Trophoblast cell (in vitro differentiated cells and primary cell): Measurements from ENCODE around the gene PLA2G2D.

Experiments used
- DNase-seq, 2 donors: peaks; one replicate each; pipeline ENCODE4 v3.0.0-alpha.2; 2016
- H2AFZ ChIP-seq: 2 replicates; pipeline ENCODE4 v1.6.1; 2013; ENCODE audit warnings: low read length, moderate library complexity, mild to moderate bottlenecking; ENCODE audit not compliant: insufficient read depth, poor library complexity
- H2AK5ac ChIP-seq: 2 replicates; pipeline ENCODE4 v1.6.1; 2013; ENCODE audit warnings: mild to moderate bottlenecking, low read length
- H2BK120ac ChIP-seq: 2 replicates; pipeline ENCODE4 v1.6.1; 2013; ENCODE audit warnings: low read length, mild to moderate bottlenecking, moderate library complexity; ENCODE audit not compliant: insufficient read depth, poor library complexity
- H2BK12ac ChIP-seq: 2 replicates; pipeline ENCODE4 v1.6.1; 2013; ENCODE audit warnings: mild to moderate bottlenecking, low read length, moderate library complexity
- H2BK5ac ChIP-seq: 2 replicates; pipeline ENCODE4 v1.6.1; 2013; ENCODE audit warnings: low read length, low read depth, moderate library complexity, mild to moderate bottlenecking; ENCODE audit not compliant: poor library complexity
- H3K14ac ChIP-seq: 2 replicates; pipeline ENCODE4 v1.6.1; 2013; ENCODE audit warnings: mild to moderate bottlenecking, low read length
- H3K18ac ChIP-seq: 2 replicates; pipeline ENCODE4 v1.6.1; 2013; ENCODE audit warnings: mild to moderate bottlenecking, low read length
- H3K23ac ChIP-seq: 2 replicates; pipeline ENCODE4 v1.6.1; 2013; ENCODE audit warnings: low read length
- H3K27ac ChIP-seq: 2 replicates; pipeline ENCODE4 v1.5.1; 2013; ENCODE audit warnings: low read depth, mild to moderate bottlenecking, inconsistent platforms, low read length, moderate library complexity
- H3K27me3 ChIP-seq: 2 replicates; pipeline ENCODE4 v1.6.1; 2013; ENCODE audit warnings: inconsistent platforms, mild to moderate bottlenecking, low read length, moderate library complexity; ENCODE audit not compliant: insufficient read depth
- H3K36me3 ChIP-seq, 2 experiments: 1 replicate in 1 of 2; 2 replicates in 1 of 2; pipeline ENCODE4 v1.6.1; 2013; ENCODE audit warnings: low read length in 2 of 2, mild to moderate bottlenecking in 2 of 2, moderate library complexity in 1 of 2; ENCODE audit not compliant: insufficient read depth in 2 of 2, control insufficient read depth in 1 of 2
- H3K4ac ChIP-seq: 2 replicates; pipeline ENCODE4 v1.6.1; 2013; ENCODE audit warnings: low read depth, mild to moderate bottlenecking, low read length, moderate library complexity
- H3K4me1 ChIP-seq, 2 experiments: 1 replicate in 1 of 2; 2 replicates in 1 of 2; pipeline ENCODE4 v1.6.1; 2013; ENCODE audit warnings: low read length in 2 of 2, mild to moderate bottlenecking in 2 of 2, moderate library complexity in 1 of 2; ENCODE audit not compliant: insufficient read depth in 2 of 2, control insufficient read depth in 1 of 2
- H3K4me2 ChIP-seq: 2 replicates; pipeline ENCODE4 v1.6.1; 2013; ENCODE audit warnings: inconsistent platforms, mild to moderate bottlenecking, low read length, moderate library complexity
- H3K4me3 ChIP-seq: 2 replicates; pipeline ENCODE4 v1.5.1; 2013; ENCODE audit warnings: mild to moderate bottlenecking, low read depth, low read length, inconsistent platforms
- H3K79me1 ChIP-seq: one replicate; pipeline ENCODE4 v1.6.1; 2013; ENCODE audit warnings: low read length
- H3K79me2 ChIP-seq: 2 replicates; pipeline ENCODE4 v1.6.1; 2013; ENCODE audit warnings: low read length, mild to moderate bottlenecking; ENCODE audit not compliant: control insufficient read depth, insufficient read depth, poor library complexity
- H3K9ac ChIP-seq: 2 replicates; pipeline ENCODE4 v1.6.1; 2013; ENCODE audit warnings: mild to moderate bottlenecking, low read length
- H3K9me3 ChIP-seq: 2 replicates; pipeline ENCODE4 v1.6.1; 2013; ENCODE audit warnings: low read depth, mild to moderate bottlenecking, control low read depth, inconsistent platforms, low read length; ENCODE audit not compliant: insufficient read depth
- H4K12ac ChIP-seq: 2 replicates; pipeline ENCODE4 v1.6.1; 2013; ENCODE audit warnings: low read depth, mild to moderate bottlenecking, low read length, moderate library complexity
- H4K8ac ChIP-seq: 2 replicates; pipeline ENCODE4 v1.6.1; 2013; ENCODE audit warnings: low read depth, mild to moderate bottlenecking, low read length, moderate library complexity
- H4K91ac ChIP-seq: one replicate; pipeline ENCODE4 v1.6.1; 2013; ENCODE audit warnings: low read depth, mild to moderate bottlenecking, low read length, moderate library complexity
- WGBS: extraction: QIAGEN DNeasy Blood & Tissue Kit; methylation state at CpG from one replicate; pipeline ENCODE4 v1.1.7; 2013; ENCODE audit warnings: missing lambda C conversion rate; ENCODE audit not compliant: insufficient read length, insufficient coverage; ENCODE audit errors: extremely low coverage; 5-methylcytosine and 5-hydroxymethylcytosine counted together

Gene PLA2G2D

GRCh38 chr1:20138346-20138745 is 19.0 kb upstream of the PLA2G2D start:
- Histone ChIP-seq H4K8ac (peak overlapping the region; percentile 28), H3K36me3 (no peaks in the 10 kb centered on the region), H3K79me1 (no peaks in the 10 kb centered on the region), H4K12ac (no peak overlapping the region), H3K4me2 (no peak overlapping the region), H3K23ac (no peak overlapping the region), H4K91ac (no peak overlapping the region), H2BK120ac (no peak overlapping the region), H2BK5ac (no peak overlapping the region), H3K9me3 (no peaks in the 10 kb centered on the region), H3K18ac (no peak overlapping the region), H3K27ac (no peak overlapping the region), H3K14ac (no peak overlapping the region), H2BK12ac (no peak overlapping the region), H2AK5ac (no peak overlapping the region), H3K4me1 (peaks cover 7 to 11% of the 10 kb centered on the region in 2 experiments), H3K9ac (no peak overlapping the region), H3K4ac (no peak overlapping the region), H3K79me2 (no peaks in the 10 kb centered on the region), H2AFZ (no peak overlapping the region), H3K27me3 (no peaks in the 10 kb centered on the region), H3K4me3 (no peak overlapping the region)
- DNase-seq: no peak
- no CpG with 5 or more reads among the region's 6 CpGs for WGBS

GRCh38 chr1:20137604-20138003 is 18.3 kb upstream of the PLA2G2D start:
- Histone ChIP-seq H3K4me1 (peaks cover 7 to 11% of the 10 kb centered on the region in 2 experiments), H3K23ac (no peak overlapping the region), H4K91ac (no peak overlapping the region), H3K79me1 (no peaks in the 10 kb centered on the region), H3K4ac (no peak overlapping the region), H4K8ac (no peak overlapping the region), H3K36me3 (no peaks in the 10 kb centered on the region), H3K79me2 (no peaks in the 10 kb centered on the region), H2AK5ac (no peak overlapping the region), H2AFZ (no peak overlapping the region), H3K27me3 (no peaks in the 10 kb centered on the region), H3K4me2 (no peak overlapping the region), H4K12ac (no peak overlapping the region), H2BK5ac (no peak overlapping the region), H3K4me3 (no peak overlapping the region), H3K14ac (no peak overlapping the region), H3K9ac (no peak overlapping the region), H3K18ac (no peak overlapping the region), H2BK120ac (no peak overlapping the region), H3K9me3 (no peaks in the 10 kb centered on the region), H2BK12ac (no peak overlapping the region), H3K27ac (no peak overlapping the region)
- DNase-seq: no peak
- no CpG with 5 or more reads among the region's 1 CpG for WGBS

GRCh38 chr1:20137055-20137454 is 17.7 kb upstream of the PLA2G2D start:
- Histone ChIP-seq H3K79me1 (no peaks in the 10 kb centered on the region), H2BK5ac (no peak overlapping the region), H3K4me2 (no peak overlapping the region)

GRCh38 chr1:20136249-20136648 is 16.9 kb upstream of the PLA2G2D start:
- H3K18ac ChIP-seq: no peak overlapping the region
- no peaks in the 10 kb centered on the region for H3K79me1 ChIP-seq
- H3K4me3 ChIP-seq: no peak overlapping the region
- no peak overlapping the region for H2BK120ac ChIP-seq
- H3K9me3 ChIP-seq: no peaks in the 10 kb centered on the region
- no peak overlapping the region for H3K23ac ChIP-seq
- no peaks in the 10 kb centered on the region for H3K27me3 ChIP-seq
- no peak overlapping the region for H3K4ac ChIP-seq
- H4K91ac ChIP-seq: no peak overlapping the region
- H4K8ac ChIP-seq: no peak overlapping the region
- H3K14ac ChIP-seq: no peak overlapping the region
- no peak for DNase-seq
- no peak overlapping the region for H2BK5ac ChIP-seq
- peaks cover 7 to 11% of the 10 kb centered on the region in 2 experiments for H3K4me1 ChIP-seq
- no peak overlapping the region for H2AFZ ChIP-seq
- no peak overlapping the region for H3K4me2 ChIP-seq
- no peak overlapping the region for H2AK5ac ChIP-seq
- no CpG with 5 or more reads among the region's 3 CpGs for WGBS
- H3K79me2 ChIP-seq: no peaks in the 10 kb centered on the region
- no peak overlapping the region for H3K27ac ChIP-seq
- no peak overlapping the region for H4K12ac ChIP-seq
- no peak overlapping the region for H2BK12ac ChIP-seq
- no peaks in the 10 kb centered on the region for H3K36me3 ChIP-seq
- H3K9ac ChIP-seq: no peak overlapping the region

More at GRCh38 chr1:20137055-20137454, 17.7 kb upstream of the PLA2G2D start:
- Histone ChIP-seq H3K14ac (no peak overlapping the region), H3K27ac (no peak overlapping the region), H3K18ac (no peak overlapping the region), H3K4me1 (peaks cover 7 to 11% of the 10 kb centered on the region in 2 experiments), H4K91ac (no peak overlapping the region), H3K23ac (no peak overlapping the region), H3K9me3 (no peaks in the 10 kb centered on the region), H2BK12ac (no peak overlapping the region), H3K36me3 (no peaks in the 10 kb centered on the region), H4K12ac (no peak overlapping the region), H2AK5ac (no peak overlapping the region), H2BK120ac (no peak overlapping the region), H3K4ac (no peak overlapping the region), H3K79me2 (no peaks in the 10 kb centered on the region), H4K8ac (no peak overlapping the region), H3K9ac (no peak overlapping the region), H3K4me3 (no peak overlapping the region), H3K27me3 (no peaks in the 10 kb centered on the region), H2AFZ (no peak overlapping the region)
- WGBS: no CpG with 5 or more reads among the region's 4 CpGs
- peak in 1 of 2 donors; percentile 48 for DNase-seq
